GM13976 (cell line): Measurements from ENCODE around the gene MEGF11.

Experiments used
- DNase-seq: peaks from one replicate; pipeline ENCODE4 v3.0.0; 2012; ENCODE audit warnings: low spot score
- CTCF ChIP-seq: IDR thresholded peaks from 2 replicates; pipeline ENCODE4 v1.5.1; 2012; ENCODE audit warnings: borderline replicate concordance, mild to moderate bottlenecking; ENCODE audit not compliant: insufficient read depth; ENCODE audit errors: extremely low read depth, missing control alignments, control extremely low read depth
- in situ Hi-C: fragments of 300-500 bp; cut with MboI; formaldehyde crosslinking; loops from one replicate; pipeline ENCODE4 v1.12.0; 2022; ENCODE audit warnings: low sequenced_read_pairs, mixed read lengths, inconsistent platforms; ENCODE audit not compliant: unreplicated experiment

The MEGF11 gene

DNA sequence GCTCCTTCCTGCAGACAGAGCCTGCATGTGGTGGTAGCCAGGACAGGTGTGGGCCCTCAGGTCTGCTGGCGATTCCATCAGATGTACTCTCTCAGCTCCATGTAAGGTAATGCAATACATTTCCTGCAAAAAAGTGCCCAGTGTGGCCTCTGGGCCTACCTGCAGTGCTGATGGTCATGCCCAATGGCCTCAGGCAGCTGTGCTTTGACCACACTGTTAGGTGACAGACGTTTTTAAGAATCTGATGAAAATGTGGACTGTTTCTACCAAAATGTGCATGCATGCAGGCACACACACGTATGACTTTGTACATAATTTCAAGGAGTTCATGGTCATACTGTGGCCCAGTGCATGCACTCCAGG is 231.4 kb downstream of the MEGF11 start:
- in situ Hi-C loops = no loop called here
- no peak for DNase-seq
- TF ChIP-seq CTCF = no peak

GRCh38 chr15:66021496-66022162 is 231.9 kb downstream of the MEGF11 start:
- TF ChIP-seq CTCF = no peak
- in situ Hi-C loops = no loop called here
- DNase-seq = no peak

DNA sequence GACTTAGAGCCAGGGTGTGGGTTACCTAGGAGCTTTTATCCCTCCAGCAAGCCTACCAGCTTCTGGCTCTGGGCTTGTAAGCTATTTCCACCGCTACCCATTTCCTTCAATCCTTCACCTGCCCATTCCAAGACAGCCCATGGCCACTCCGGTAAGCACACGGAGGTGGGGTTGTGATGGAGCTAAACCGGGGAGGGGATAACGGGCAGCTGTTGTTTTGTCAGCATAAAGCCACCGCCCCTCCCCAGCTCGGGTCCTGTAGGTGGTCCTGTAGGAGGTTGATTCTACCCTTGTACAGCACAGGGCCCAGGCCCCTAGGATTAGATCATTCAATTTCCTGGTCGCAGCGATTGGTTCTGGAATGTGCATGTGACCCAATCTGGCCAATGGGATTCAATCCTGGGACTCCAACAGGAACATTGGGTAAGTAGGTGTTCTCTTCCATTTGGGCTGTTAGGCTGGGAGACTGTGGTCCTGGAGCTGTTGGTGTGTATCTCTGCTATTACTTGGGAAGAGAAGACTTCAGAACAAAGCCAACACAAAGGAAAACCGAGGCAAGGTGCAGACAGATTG is 233.6 kb downstream of the MEGF11 start:
- no peak for DNase-seq
- TF ChIP-seq CTCF = no peak
- in situ Hi-C loops = no loop called here

DNA sequence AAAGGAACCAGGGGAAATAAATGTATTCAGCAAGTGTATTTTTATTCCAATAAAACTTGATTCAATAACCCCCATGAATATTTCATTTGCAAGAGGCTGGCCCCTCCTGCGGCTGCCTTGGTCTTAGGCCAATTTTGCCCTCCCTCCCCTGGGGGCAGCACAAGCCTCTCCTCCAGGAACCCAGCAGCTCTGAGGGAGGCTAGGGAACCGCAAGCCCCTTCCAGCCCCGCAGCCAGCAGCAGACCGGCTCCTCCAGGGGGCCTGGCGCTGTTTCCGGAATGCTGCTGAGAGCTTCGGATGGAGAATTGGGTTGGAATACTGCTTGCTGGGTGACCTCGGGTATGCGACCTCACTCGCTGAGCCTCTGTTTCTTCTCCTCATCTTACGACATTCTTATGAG is 234.2 kb downstream of the MEGF11 start:
- in situ Hi-C loops = no loop called here
- no peak for TF ChIP-seq CTCF

GRCh38 chr15:66018488-66018797 is 235.1 kb downstream of the MEGF11 start:
- TF ChIP-seq CTCF = no peak
- in situ Hi-C loops = no loop called here
- no peak for DNase-seq

More for the DNA sequence above, 234.2 kb downstream of the MEGF11 start:
- no peak for DNase-seq

DNA sequence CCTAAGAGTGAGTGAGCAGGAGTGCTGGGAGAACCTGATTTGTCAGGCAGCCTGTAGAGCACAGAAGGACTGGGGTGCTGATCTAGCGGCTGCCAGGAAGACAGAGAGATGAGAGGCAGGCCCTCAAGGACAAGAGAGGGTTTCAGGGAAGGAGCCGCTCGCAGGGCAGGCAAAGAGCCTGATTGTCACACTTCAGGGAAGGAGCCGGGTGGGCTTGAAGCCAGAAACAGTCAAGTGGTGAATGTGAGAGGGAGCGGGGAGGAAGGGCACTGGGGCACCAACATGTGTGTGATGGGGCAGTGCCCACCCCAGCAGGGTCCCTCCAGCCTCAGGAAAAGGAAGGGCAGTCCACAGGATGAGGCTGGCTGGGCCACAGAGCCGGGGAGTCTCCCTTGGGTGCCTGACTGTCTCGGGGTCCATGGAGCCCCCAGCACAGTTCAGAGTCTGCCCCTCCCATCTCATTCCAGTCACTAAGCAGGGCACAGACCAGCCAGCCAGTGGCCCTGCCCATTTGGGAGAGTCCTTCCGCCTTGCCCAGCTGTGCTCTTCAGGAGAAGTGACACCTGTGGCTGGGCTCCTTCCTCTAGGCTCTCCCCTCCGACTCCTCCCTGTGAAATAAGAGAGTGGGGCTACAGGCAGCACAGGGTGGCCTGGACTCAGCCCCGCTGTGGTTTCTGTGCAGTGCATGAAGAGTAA is 235.6 kb downstream of the MEGF11 start:
- DNase-seq = no peak
- in situ Hi-C loops = no loop called here
- TF ChIP-seq CTCF = no peak

GRCh38 chr15:66017000-66017399 is 236.6 kb downstream of the MEGF11 start:
- no peak for DNase-seq
- in situ Hi-C loops = no loop called here
- TF ChIP-seq CTCF = no peak
